Measurements from ENCODE around the gene RINT1.
A peak's percentile ranks its signal among the peaks of the same experiment; 100 is the strongest.
"Not testable (repeated sequence)": the region's sequence is repeated elsewhere in the genome, so short reads cannot be mapped to it uniquely, and the experiment has no call there.

RINT1 gene

DNA sequence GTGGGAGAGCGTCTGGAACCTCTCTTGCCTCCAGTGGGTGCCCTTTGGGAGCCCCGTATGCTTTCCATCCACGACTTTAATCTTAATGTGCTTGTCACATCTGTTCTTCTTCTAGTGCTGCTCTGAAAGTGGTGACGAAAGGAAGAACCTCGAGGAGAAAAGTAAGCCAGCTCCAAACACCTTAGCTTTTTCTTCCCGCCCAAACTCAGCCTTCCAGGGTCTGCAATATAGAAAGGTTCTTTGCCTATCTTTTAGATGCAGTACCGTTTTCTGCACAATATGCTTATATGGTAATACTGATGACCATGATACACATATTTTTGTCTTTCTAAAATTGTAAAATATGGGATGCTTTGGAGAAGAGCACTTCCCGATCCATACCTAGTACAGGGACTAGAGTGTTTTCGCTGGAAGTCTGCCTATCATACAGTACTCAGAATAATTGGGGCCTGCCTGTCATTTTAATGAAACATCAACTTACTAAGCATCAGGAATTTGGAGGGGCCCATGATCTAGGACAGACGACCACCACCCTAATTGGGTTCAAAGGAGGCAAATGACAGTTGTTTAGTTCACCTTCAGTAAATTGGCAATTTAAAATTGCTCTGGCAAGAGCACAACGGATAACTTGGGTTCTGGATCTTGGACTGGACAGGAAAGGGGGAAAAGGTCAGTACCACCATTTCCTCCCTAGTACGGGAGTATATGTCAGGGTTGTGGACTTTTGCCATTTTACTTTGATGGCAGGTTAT lies 884 bp downstream of the RINT1 start:
- no peak for DNase-seq

DNA sequence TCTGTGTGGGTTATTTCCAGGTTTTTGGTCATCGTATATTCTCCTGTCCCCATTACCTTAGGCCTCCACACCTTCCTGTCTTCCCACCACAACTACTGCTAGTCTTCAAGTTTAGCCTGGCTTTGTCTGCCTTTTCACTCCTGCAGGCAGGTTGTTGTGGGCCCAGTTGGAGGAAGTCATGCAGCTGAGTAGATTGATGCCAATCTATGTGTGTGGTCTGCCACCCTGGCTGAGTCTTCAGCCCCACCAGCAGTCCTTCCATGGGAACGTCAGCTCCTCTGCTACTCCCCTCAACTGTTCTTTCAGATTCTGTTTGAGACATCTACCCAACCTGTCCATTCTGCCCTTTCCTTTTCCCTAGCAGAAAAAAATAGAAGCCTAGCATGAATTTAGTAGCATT lies 6.3 kb downstream of the RINT1 start:
- DNase-seq: no peak

GRCh38 chr7:105559926-105560325 lies 27.9 kb downstream of the RINT1 start:
- DNase-seq: no peak

DNA sequence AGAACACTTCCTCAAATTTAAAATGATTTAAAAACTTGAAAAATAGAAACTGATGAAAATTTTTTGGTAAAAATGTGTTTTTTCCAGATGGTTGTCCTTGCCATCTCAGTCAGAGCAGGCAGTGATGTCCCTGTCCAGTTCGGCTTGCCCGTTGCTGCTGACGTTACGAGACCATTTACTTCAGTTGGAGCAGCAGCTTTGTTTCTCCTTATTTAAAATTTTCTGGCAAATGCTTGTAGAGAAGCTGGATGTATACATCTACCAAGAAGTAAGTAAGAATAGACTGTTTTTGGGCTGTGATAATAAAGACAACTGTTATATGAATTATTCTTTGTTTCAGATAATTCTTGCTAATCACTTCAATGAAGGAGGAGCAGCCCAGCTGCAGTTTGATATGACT lies 33.2 kb downstream of the RINT1 start:
- no peak for DNase-seq

DNA sequence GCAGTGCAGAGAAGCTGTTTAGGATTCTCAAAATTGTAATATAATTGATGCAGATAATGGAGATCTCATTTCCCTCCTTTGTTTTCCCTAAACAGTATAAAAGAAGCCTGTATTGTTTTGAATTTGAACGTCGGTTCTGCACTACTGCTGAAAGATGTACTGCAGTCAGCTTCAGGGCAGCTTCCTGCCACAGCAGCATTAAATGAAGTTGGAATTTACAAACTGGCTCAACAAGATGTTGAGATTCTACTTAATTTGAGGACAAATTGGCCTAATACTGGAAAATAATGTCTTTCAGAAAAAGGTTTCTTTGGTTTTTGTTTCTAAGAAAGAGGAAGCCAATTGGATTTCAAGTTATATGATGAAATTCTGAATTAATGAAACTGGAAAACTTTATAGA lies 35.0 kb downstream of the RINT1 start:
- no peak for DNase-seq

DNA sequence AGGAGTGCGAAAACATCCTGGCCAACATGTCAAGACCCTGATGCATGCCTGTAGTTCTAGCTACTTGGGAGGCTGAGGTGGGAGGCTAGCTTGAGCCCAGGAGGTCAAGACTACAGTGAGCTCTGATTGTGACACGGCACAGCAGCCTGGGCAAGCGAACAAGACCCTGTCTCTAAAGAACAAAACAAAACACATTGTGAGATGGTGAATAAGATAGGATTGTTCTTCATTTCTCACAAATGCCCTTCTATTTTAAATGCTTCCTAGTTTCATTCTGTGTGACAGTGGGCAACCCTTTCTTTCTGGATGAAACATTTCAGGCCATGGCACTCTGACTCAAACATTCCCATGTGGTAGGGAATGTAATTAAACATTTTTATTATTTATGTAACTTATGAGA lies 35.8 kb downstream of the RINT1 start:
- no peak for DNase-seq

- no peak for DNase-seq
These were observed 39.9 kb downstream of the RINT1 start for GRCh38 chr7:105571891-105572290.

- DNase-seq: no peak
These were observed 45.2 kb downstream of the RINT1 start for GRCh38 chr7:105577251-105577650.

- no peak for DNase-seq
These were observed 46.5 kb downstream of the RINT1 start for GRCh38 chr7:105578496-105578895.

GRCh38 chr7:105580022-105580740 lies 48.2 kb downstream of the RINT1 start:
- DNase-seq: no peak

- DNase-seq: no peak
These were observed 49.2 kb downstream of the RINT1 start, which contains the start of gene EFCAB10 for GRCh38 chr7:105581066-105581811. EFCAB10 (minus strand) TSS chr7:105581493; CDS start chr7:105581463, 30 bp downstream.

- no peak for DNase-seq
These were observed 51.1 kb downstream of the RINT1 start for GRCh38 chr7:105583061-105583460.

DNA sequence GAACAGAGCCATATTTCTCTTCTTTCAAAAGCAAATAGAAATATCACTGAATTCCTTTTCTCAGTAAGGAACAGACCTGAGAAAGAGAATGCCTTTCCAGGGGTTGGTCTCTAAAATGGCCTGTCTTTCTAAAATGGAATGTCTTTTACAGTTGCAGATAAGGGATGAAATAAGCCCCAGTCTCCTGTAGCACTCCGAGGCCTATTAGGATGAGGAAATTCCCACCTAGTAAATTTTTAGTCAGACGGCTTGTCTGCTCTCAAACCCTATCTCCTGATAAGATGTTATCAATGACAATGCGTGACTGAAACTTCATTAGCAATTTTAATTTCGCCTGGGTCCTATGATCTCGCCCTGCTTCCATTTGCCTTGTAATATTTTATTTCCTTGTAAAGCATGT lies 52.2 kb downstream of the RINT1 start:
- DNase-seq: no peak

DNA sequence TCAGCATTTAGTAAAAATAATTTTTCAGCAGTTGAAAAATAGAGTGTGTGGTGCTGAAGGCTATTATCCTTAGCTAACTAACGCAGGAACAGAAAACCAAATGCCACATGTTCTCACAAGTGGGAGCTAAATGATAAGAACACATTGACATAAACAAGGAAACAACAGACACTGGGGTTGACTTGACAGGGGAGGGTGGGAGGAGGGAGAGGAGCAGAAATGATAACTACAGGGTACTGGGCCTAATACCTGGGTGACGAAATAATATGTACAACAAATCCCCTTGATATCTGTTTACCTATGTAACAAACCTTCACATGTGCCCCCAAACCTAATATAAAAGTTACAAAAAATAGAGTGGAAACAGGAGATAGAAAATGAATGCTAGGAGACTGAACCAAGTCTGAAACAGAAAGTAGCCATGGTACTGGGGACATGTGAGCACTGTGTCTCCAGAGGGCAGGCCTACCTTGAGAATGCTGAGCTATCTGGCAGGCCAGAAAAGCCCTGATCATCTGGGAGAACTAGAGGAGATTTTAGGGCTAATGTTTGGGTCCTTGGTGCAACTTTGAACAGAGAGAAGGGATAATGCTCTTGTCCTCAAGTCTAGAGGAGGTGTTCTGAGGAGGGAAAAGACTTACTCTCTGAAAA lies 54.0 kb downstream of the RINT1 start:
- no peak for DNase-seq

- no peak for DNase-seq
These were observed 56.1 kb downstream of the RINT1 start for GRCh38 chr7:105587909-105588635.

- peak; percentile 72 to 75 for DNase-seq
These were observed 57.5 kb downstream of the RINT1 start for GRCh38 chr7:105589356-105590077.

GRCh38 chr7:105590793-105591192 lies 58.8 kb downstream of the RINT1 start:
- DNase-seq: no peak

DNA sequence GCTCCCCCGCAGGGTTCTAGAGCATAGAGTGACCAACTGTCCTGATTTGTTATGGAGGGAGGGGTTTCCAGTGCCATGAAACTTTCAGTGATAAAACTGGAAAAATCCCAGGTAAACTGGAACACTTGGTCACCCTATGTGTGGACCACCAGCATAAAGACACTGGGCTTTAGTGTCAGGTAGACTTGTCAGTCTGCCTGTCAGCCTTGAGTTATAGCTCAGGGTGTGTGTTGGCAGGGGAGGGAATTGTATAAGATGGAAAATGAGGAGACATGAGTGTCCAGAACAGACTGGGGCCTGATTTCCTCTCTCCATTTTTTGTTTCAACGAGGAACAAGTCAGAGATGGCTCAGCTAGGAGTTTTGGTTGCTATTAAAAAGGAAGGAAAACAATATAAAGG lies 59.5 kb downstream of the RINT1 start:
- no peak for DNase-seq

DNA sequence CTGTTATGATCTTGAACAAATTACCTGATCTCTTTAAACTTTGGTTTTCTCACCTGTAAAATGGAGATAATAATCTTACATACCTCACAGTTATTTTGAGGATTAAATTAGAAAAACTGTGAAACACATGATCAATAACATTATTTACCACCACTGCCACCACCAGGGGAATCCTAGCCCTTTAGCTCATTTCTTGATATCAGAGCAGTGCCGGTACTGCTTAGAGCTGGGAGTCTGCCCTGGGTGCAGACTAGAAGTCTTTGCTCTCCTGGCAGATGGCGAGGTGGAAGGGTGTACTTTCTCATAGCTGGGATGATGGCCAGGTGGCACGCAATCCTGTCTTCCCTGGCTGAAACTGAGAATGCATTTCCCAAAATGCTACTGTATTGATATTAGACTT lies 62.0 kb downstream of the RINT1 start:
- DNase-seq: no peak

GRCh38 chr7:105596866-105597265 lies 64.9 kb downstream of the RINT1 start:
- no peak for DNase-seq

GRCh38 chr7:105599080-105599479 lies 67.1 kb downstream of the RINT1 start:
- DNase-seq: not testable (repeated sequence)

- DNase-seq: no peak
These were observed 67.5 kb downstream of the RINT1 start for GRCh38 chr7:105599551-105599950.
